ENCODE measurements around the gene NFIA.

DNA sequence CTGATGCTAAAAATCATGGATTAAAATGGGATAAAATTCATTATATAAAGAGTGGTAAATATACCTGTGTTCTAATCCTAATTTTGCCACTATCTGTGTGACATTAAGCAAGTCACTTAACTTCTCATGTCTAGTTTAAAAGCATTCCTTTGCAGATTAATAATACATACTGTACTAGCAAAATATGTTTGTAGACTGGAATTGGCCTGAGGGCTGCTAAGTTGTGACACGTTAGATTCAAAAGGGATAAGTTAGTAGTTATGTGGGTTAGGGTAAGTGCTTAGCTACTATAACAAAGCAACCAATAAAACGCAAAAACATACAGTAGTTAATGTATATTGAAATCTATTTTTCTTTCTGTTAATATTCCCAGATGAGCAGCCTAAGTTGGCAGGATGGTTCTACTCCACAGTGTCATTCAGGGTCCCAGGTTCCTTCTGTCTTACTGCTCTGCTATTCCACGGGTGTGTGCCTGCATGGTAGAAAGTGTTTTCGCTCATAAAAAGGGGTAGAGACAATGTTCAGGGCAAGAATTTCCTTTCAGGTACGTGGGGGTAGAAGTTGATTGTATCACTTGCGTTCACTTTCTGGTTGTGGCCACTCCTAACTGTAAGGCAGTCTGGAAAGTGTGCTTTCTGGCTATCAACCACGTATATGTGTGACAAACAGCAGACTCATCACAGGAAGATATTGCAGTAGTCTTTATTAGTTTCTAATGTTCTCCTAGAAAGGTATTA is 239.8 kb downstream of the NFIA start:
- TF ChIP-seq EZH2phosphoT487 (IDR thresholded peaks at IDR 0.05; ENCODE audit: borderline replicate concordance, low read length): no peak
- TF ChIP-seq, protein P1, sequence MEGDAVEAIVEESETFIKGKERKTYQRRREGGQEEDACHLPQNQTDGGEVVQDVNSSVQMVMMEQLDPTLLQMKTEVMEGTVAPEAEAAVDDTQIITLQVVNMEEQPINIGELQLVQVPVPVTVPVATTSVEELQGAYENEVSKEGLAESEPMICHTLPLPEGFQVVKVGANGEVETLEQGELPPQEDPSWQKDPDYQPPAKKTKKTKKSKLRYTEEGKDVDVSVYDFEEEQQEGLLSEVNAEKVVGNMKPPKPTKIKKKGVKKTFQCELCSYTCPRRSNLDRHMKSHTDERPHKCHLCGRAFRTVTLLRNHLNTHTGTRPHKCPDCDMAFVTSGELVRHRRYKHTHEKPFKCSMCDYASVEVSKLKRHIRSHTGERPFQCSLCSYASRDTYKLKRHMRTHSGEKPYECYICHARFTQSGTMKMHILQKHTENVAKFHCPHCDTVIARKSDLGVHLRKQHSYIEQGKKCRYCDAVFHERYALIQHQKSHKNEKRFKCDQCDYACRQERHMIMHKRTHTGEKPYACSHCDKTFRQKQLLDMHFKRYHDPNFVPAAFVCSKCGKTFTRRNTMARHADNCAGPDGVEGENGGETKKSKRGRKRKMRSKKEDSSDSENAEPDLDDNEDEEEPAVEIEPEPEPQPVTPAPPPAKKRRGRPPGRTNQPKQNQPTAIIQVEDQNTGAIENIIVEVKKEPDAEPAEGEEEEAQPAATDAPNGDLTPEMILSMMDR (conservative IDR thresholded peaks at IDR 0.05; ENCODE audit: low read depth, low read length): no peak

Data from PC-3 (cell line).